K562 (cell line): ENCODE results near the gene ARHGDIA. TPM values are rescaled to one million over a fixed set of nuclear protein-coding genes. Genes with fewer than 3 reads are reported as not detected.
A peak's percentile ranks its signal among the peaks of the same experiment; 100 is the strongest.

Experiments
- HDGF ChIP-seq: fragments of 450-650 bp; IDR thresholded peaks from 2 replicates; pipeline ENCODE4 v1.6.1; 2016
- HMGXB4 ChIP-seq: sonication (generic); formaldehyde crosslinking; IDR thresholded peaks from 2 replicates; pipeline ENCODE4 v1.8.1; 2023; ENCODE audit warnings: mild to moderate bottlenecking, missing genetic modification reagents
- MEF2D ChIP-seq: conservative IDR thresholded peaks from 2 replicates; pipeline ENCODE4 v1.6.1; 2016; ENCODE audit warnings: low read depth, missing genetic modification characterization, missing compliant biosample characterization
- NFE2L1 ChIP-seq: fragments of 450-650 bp; IDR thresholded peaks from 2 replicates; pipeline ENCODE4 v1.6.1; 2016; ENCODE audit warnings: missing genetic modification characterization, low read depth, mild to moderate bottlenecking, missing compliant biosample characterization, moderate library complexity, borderline replicate concordance
- NR2C1 ChIP-seq, 2 experiments: fragments of 450-650 bp; IDR thresholded peaks; 2 replicates each; pipeline ENCODE4 v1.6.1; 2017; ENCODE audit warnings: mild to moderate bottlenecking in 2 of 2, antibody characterized with exemption in 1 of 2, inconsistent platforms in 1 of 2, missing compliant biosample characterization in 1 of 2, missing genetic modification characterization in 1 of 2
- PRMT5 ChIP-seq: sonication (generic); formaldehyde crosslinking; IDR thresholded peaks from 2 replicates; pipeline ENCODE4 v1.5.0; 2020; ENCODE audit warnings: missing genetic modification reagents
- PTBP1 ChIP-seq: fragments of 200-400 bp; formaldehyde crosslinking; IDR thresholded peaks from 2 replicates; pipeline ENCODE4 v1.6.1; 2017; ENCODE audit warnings: low read depth, low read length
- RBBP5 ChIP-seq: fragments of 200-600 bp; sonication (generic); IDR thresholded peaks from 2 replicates; pipeline ENCODE4 v1.6.1; 2012; ENCODE audit warnings: borderline replicate concordance, mild to moderate bottlenecking, low read length, control low read depth, inconsistent platforms; ENCODE audit not compliant: insufficient read depth, poor library complexity, severe bottlenecking
- RBM22 ChIP-seq: fragments of 200-400 bp; formaldehyde crosslinking; IDR thresholded peaks from 2 replicates; pipeline ENCODE4 v1.6.1; 2018; ENCODE audit warnings: low read length, low read depth; ENCODE audit not compliant: poor library complexity, severe bottlenecking
- ZBTB33 ChIP-seq: sonication (generic); formaldehyde crosslinking; IDR thresholded peaks from 2 replicates; pipeline ENCODE4 v1.8.1; 2023; ENCODE audit warnings: mild to moderate bottlenecking, missing genetic modification reagents
- ZKSCAN3 ChIP-seq: fragments of 250-450 bp; sonication (Bioruptor Pico); IDR thresholded peaks from 2 replicates; pipeline ENCODE4 v1.4.0; 2020
- ZNF3 ChIP-seq: fragments of 250-450 bp; sonication (Bioruptor Pico); IDR thresholded peaks from 2 replicates; pipeline ENCODE4 v1.5.0; 2021; ENCODE audit warnings: mild to moderate bottlenecking, moderate library complexity
- polyA plus RNA-seq, 8 experiments: library from polyadenylated mRNA; depleted of rRNA in 4 of 8; stranded (reverse) in 5 of 8; unstranded in 3 of 8; fragments of >200 nt; fragmentation: Nextera tagmentation in 2 of 8; fragmentation: Illumina TruSeq in 1 of 8; extraction: Ambion mirVana in 2 of 8; extraction: Trizol in 1 of 8; gene quantifications; 2 replicates each; pipeline versions ENCODE4 v1.2.1 to v1.2.3, GENCODE V29; 2011 to 2014; ENCODE audit warnings: inconsistent platforms in 1 of 8, missing spikeins in 1 of 8
- total RNA-seq, 7 experiments: library from RNA; depleted of rRNA in 6 of 7; stranded (reverse); fragments of >200 nt in 6 of 7; fragmentation: Illumina TruSeq in 2 of 7; extraction: Trizol in 2 of 7; gene quantifications; 2 replicates each; pipeline versions ENCODE4 v1.2.1 to v1.2.3, GENCODE V29; 2011 to 2021; ENCODE audit warnings: low replicate concordance in 1 of 7

Gene ARHGDIA
- total and polyA plus RNA-seq, 9 of the 15 experiments (the other 6 are each of a cell fraction or from before 2014, with no cell fraction given): 9.6 to 340 (median 97.6) TPM

DNA sequence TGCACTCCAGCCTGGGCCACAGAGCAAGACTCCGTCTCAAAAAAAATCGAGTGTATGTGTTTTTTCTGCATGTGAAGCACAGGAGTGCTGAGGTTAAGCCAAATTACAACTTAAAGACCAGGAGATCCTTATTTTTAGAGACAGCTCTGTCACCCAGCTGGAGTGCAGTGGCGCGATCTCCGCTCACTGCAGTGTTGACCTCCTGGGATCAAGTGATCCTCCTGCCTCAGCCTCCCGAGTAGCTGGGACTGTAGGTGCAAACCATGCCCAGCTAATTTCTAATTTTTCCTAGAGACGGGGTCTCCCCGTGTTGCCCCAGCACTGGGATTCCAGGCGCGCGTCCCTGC lies 28.8 kb downstream of the ARHGDIA start (continued):
- TF ChIP-seq HMGXB4 (CRISPR knock-in tag) (no peak), ZKSCAN3 (CRISPR knock-in tag) (no peak), PRMT5 (CRISPR knock-in tag) (no peak), HDGF (no peak), RBBP5 (no peak), PTBP1 (no peak), ZNF3 (0 out of 2 replicates have a peak, but pooled peaks have one; percentile 17), MEF2D (tag) (no peak), ZBTB33 (peak; percentile 62), NFE2L1 (tag) (no peak), RBM22 (peak; percentile 2), NR2C1 (IDR thresholded peaks at IDR 0.05) (no peak), NR2C1 (tag; IDR thresholded peaks at IDR 0.05) (no peak)
- TF ChIP-seq, all 486 proteins: peak for 5
